ENCODE data around the gene MAGEA10. TPM values are rescaled to one million over a fixed set of nuclear protein-coding genes. Genes with fewer than 3 reads are reported as not detected.

The MAGEA10 gene
- total RNA-seq (not detected), polyA plus RNA-seq (not detected)

- Histone ChIP-seq H3K4me3 (ENCODE audit: low read depth in 1 of 3, low read length in 3 of 3) (no peak within 1 kb of the TSS), H3K27me3 (ENCODE audit: control insufficient read depth in 4 of 4, insufficient read depth in 4 of 4, low read length in 3 of 4) (peaks cover 0 to 2% (median 0%) of the 10 kb centered on the region in 4 donors), H3K4me1 (ENCODE audit: control insufficient read depth in 4 of 4, insufficient read depth in 4 of 4, low read length in 3 of 4) (no peaks in the 10 kb centered on the region), H3K36me3 (ENCODE audit: control insufficient read depth in 4 of 4, insufficient read depth in 3 of 4, low read depth in 1 of 4, low read length in 3 of 4) (no peaks in the 10 kb centered on the region), H3K9me3 (ENCODE audit: control insufficient read depth in 4 of 4, low read length in 3 of 4) (no peaks in the 10 kb centered on the region), H3K27ac (ENCODE audit: low read depth in 1 of 2, low read length in 2 of 2) (no peak within 1 kb of the TSS), H3K9ac (ENCODE audit: low read depth in 1 of 2, low read length in 2 of 2) (no peak within 1 kb of the TSS)
- DNase-seq (ENCODE audit: low spot score) = no peak
- no peak for TF ChIP-seq YY1 (IDR thresholded peaks at IDR 0.05)
- no peak for TF ChIP-seq EGR1 (IDR thresholded peaks at IDR 0.05; ENCODE audit: low read depth in 2 of 2)
- TF ChIP-seq, protein P1, sequence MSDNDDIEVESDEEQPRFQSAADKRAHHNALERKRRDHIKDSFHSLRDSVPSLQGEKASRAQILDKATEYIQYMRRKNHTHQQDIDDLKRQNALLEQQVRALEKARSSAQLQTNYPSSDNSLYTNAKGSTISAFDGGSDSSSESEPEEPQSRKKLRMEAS (IDR thresholded peaks at IDR 0.05) = no peak
- TF ChIP-seq GABPA (IDR thresholded peaks at IDR 0.05 in 1 of 2, conservative IDR thresholded peaks at IDR 0.05 in 1 of 2) = no peak
- TF ChIP-seq NR2F2 (IDR thresholded peaks at IDR 0.05) = no peak
- TF ChIP-seq JUND (IDR thresholded peaks at IDR 0.05) = no peak
- TF ChIP-seq, protein P2, sequence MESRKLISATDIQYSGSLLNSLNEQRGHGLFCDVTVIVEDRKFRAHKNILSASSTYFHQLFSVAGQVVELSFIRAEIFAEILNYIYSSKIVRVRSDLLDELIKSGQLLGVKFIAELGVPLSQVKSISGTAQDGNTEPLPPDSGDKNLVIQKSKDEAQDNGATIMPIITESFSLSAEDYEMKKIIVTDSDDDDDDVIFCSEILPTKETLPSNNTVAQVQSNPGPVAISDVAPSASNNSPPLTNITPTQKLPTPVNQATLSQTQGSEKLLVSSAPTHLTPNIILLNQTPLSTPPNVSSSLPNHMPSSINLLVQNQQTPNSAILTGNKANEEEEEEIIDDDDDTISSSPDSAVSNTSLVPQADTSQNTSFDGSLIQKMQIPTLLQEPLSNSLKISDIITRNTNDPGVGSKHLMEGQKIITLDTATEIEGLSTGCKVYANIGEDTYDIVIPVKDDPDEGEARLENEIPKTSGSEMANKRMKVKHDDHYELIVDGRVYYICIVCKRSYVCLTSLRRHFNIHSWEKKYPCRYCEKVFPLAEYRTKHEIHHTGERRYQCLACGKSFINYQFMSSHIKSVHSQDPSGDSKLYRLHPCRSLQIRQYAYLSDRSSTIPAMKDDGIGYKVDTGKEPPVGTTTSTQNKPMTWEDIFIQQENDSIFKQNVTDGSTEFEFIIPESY (IDR thresholded peaks at IDR 0.05) = no peak
- no peak for TF ChIP-seq HNF4A (conservative IDR thresholded peaks at IDR 0.05)
- TF ChIP-seq, protein P3, sequence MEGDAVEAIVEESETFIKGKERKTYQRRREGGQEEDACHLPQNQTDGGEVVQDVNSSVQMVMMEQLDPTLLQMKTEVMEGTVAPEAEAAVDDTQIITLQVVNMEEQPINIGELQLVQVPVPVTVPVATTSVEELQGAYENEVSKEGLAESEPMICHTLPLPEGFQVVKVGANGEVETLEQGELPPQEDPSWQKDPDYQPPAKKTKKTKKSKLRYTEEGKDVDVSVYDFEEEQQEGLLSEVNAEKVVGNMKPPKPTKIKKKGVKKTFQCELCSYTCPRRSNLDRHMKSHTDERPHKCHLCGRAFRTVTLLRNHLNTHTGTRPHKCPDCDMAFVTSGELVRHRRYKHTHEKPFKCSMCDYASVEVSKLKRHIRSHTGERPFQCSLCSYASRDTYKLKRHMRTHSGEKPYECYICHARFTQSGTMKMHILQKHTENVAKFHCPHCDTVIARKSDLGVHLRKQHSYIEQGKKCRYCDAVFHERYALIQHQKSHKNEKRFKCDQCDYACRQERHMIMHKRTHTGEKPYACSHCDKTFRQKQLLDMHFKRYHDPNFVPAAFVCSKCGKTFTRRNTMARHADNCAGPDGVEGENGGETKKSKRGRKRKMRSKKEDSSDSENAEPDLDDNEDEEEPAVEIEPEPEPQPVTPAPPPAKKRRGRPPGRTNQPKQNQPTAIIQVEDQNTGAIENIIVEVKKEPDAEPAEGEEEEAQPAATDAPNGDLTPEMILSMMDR (IDR thresholded peaks at IDR 0.05; ENCODE audit: low read depth, low read length, missing input control) = no peak
- TF ChIP-seq RAD21 (IDR thresholded peaks at IDR 0.05) = no peak
- TF ChIP-seq REST (IDR thresholded peaks at IDR 0.05) = no peak
- TF ChIP-seq FOXA1 (IDR thresholded peaks at IDR 0.05) = no peak
- WGBS = 92% methylated on average over 16 of the region's 16 CpGs
Observed at GRCh38 chrX:152138388-152138784, at the start of gene MAGEA10. TSS of gene MAGEA10 (minus strand) at chrX:152138577. CDS start at chrX:152135620, 2,957 bp downstream.

GRCh38 chrX:152177497-152178269 is 39.3 kb upstream of the MAGEA10 start:
- H3K27ac ChIP-seq (ENCODE audit: low read depth in 1 of 2, low read length in 2 of 2) = no peak overlapping the region
- H3K36me3 ChIP-seq (ENCODE audit: control insufficient read depth in 4 of 4, insufficient read depth in 3 of 4, low read depth in 1 of 4, low read length in 3 of 4) = no peaks in the 10 kb centered on the region
- H3K27me3 ChIP-seq (ENCODE audit: control insufficient read depth in 4 of 4, insufficient read depth in 4 of 4, low read length in 3 of 4) = no peaks in the 10 kb centered on the region
- 79% methylated on average over 5 of the region's 5 CpGs for WGBS
- no peaks in the 10 kb centered on the region for H3K4me1 ChIP-seq (ENCODE audit: control insufficient read depth in 4 of 4, insufficient read depth in 4 of 4, low read length in 3 of 4)
- no peak overlapping the region for H3K9ac ChIP-seq (ENCODE audit: low read depth in 1 of 2, low read length in 2 of 2)
- TF ChIP-seq, protein P1 (IDR thresholded peaks at IDR 0.05) = no peak
- TF ChIP-seq JUND (IDR thresholded peaks at IDR 0.05) (no peak), SP1 (IDR thresholded peaks at IDR 0.05) (no peak), YY1 (IDR thresholded peaks at IDR 0.05) (no peak)
- no peak overlapping the region for H3K4me3 ChIP-seq (ENCODE audit: low read depth in 1 of 3, low read length in 3 of 3)
- H3K9me3 ChIP-seq (ENCODE audit: control insufficient read depth in 4 of 4, low read length in 3 of 4) = no peaks in the 10 kb centered on the region
- DNase-seq (ENCODE audit: low spot score) = no peak

Measured in liver (tissue), 9 donors.